ENCODE data around the gene DMRTB1. TPM values are rescaled to one million over a fixed set of nuclear protein-coding genes. Genes with fewer than 3 reads are reported as not detected.
A peak's percentile ranks its signal among the peaks of the same experiment; 100 is the strongest.

DMRTB1 gene
- total RNA-seq, 6 experiments from 2014 or later, result not detected

GRCh38 chr1:53483656-53484055 is 24.5 kb downstream of the DMRTB1 start:
- TF ChIP-seq, protein P1, sequence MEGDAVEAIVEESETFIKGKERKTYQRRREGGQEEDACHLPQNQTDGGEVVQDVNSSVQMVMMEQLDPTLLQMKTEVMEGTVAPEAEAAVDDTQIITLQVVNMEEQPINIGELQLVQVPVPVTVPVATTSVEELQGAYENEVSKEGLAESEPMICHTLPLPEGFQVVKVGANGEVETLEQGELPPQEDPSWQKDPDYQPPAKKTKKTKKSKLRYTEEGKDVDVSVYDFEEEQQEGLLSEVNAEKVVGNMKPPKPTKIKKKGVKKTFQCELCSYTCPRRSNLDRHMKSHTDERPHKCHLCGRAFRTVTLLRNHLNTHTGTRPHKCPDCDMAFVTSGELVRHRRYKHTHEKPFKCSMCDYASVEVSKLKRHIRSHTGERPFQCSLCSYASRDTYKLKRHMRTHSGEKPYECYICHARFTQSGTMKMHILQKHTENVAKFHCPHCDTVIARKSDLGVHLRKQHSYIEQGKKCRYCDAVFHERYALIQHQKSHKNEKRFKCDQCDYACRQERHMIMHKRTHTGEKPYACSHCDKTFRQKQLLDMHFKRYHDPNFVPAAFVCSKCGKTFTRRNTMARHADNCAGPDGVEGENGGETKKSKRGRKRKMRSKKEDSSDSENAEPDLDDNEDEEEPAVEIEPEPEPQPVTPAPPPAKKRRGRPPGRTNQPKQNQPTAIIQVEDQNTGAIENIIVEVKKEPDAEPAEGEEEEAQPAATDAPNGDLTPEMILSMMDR (IDR thresholded peaks at IDR 0.05), result no peak
- no peak for TF ChIP-seq POLR2A (IDR thresholded peaks at IDR 0.05)
- no peak overlapping the region for H3K4me3 ChIP-seq
- H3K36me3 ChIP-seq, result no peaks in the 10 kb centered on the region
- no peak overlapping the region for H3K27ac ChIP-seq
- no peak for ATAC-seq
- no peaks in the 10 kb centered on the region for H3K27me3 ChIP-seq
- intact Hi-C loops (cut with DNase I), result loop anchor here in 1 of 2 donors (10.0 kb wide), 1 partner anchor 271 kb away; no protein-coding TSS in a partner anchor
- no peaks in the 10 kb centered on the region for H3K4me1 ChIP-seq
- WGBS (ENCODE audit: insufficient coverage, low coverage, low lambda C conversion rate, missing lambda C conversion rate), result 17% methylated on average over 1 of the region's 4 CpGs
- no peak for DNase-seq
- no peaks in the 10 kb centered on the region for H3K9me3 ChIP-seq

DNA sequence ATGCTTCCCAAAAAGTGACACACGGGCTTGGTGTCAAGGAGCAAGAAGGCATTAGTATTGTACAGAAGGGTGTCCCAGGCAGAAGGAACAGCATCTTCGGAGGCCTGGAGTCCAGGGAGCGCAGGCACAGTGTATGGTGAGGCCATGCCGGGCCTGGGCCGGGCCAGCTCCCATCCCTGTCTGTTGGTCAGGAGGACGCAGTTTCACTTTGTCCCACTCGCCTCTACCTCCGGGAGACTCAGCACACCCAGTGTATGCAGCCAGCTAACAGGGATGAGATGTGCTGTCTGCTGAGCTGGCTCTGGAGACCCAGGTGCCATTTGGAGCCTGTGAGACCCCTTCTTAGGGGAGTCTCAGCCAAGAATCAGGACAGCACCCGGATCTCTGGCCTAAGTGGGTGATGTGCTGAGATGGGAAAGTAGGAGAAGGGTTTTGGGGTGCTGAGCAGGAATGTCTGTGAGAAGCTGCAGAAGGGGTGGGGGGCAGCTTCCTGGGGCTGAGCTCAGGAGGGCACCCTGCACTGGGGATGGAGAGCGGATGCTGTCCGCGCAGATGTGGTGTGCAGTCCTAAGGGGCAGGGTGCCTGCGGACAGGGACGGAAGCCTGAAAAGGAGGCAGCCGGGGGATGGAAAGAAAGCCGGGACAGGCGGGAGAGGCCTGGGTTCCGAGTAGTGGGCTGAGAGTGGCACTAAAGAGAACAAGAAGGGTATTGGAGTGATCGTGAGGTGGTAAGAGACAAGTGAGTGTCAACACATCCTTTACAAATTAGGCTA is 25.7 kb downstream of the DMRTB1 start:
- intact Hi-C loops (cut with DNase I), result loop anchor here (5.0 to 10.0 kb wide), 2 partner anchors 267 to 270 kb away; no protein-coding TSS in a partner anchor
- TF ChIP-seq, protein P1 (IDR thresholded peaks at IDR 0.05), result no peak
- no peak for TF ChIP-seq POLR2A (IDR thresholded peaks at IDR 0.05)
- Histone ChIP-seq H3K4me3 (no peak overlapping the region), H3K36me3 (no peaks in the 10 kb centered on the region), H3K9me3 (no peaks in the 10 kb centered on the region), H3K27me3 (no peaks in the 10 kb centered on the region), H3K27ac (no peak overlapping the region), H3K4me1 (no peaks in the 10 kb centered on the region)
- ATAC-seq (no peak), DNase-seq (no peak)
- 50% methylated on average over 8 of the region's 19 CpGs for WGBS (ENCODE audit: insufficient coverage, low coverage, low lambda C conversion rate, missing lambda C conversion rate)

DNA sequence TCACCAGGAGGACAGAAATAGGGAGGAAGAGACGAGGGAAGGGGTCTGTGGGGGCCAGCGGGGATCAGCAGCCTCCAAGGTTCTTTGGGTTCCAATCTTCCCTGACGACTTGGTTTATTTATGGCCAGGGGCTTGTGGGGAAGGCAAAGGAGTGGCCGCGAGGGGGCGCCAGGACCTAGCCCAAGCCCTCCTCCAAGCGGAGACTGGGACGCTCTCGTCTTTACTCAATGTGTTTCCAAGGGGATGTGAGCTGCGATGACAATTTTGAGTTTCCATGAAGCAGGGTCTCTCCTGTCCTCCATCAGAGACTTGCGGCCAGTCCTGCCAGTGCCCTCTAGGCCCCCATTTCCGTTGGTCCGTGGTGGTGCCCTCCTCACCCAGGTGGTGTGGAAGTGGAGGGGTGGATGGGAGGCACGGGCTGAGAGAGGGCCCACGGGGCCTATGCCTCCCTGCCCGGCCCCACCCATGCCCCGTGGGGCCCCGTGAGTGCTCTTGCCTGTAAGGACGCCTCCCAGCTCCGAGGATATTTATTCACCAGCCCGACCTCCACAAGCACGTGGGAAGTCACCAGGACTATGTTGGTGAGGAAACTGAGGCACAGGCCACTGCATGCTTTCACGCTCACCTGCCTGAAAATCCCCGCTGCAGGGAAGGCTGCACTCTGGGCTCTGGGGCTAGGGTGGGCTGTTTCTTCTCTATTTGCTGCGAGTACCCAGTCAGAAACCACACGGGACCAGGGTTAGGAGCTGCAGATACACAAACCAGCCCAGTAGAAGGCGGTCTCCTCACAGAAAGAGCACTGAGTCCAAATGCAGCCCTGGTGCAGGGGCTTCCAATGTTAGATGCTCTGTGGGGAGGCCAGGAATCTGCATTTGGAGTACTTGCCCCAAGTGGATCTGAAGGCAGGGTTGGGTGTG is 26.5 kb downstream of the DMRTB1 start:
- Histone ChIP-seq H3K9me3 (no peaks in the 10 kb centered on the region), H3K27me3 (no peaks in the 10 kb centered on the region), H3K4me1 (no peaks in the 10 kb centered on the region), H3K27ac (no peak overlapping the region), H3K36me3 (no peaks in the 10 kb centered on the region), H3K4me3 (no peak overlapping the region)
- WGBS (ENCODE audit: insufficient coverage, low coverage, low lambda C conversion rate, missing lambda C conversion rate), result 14% methylated on average over 16 of the region's 27 CpGs
- intact Hi-C loops (cut with DNase I), result loop anchor here (5.0 to 10.0 kb wide), 2 partner anchors 267 to 269 kb away; no protein-coding TSS in a partner anchor
- ATAC-seq, result peak; percentile 79 to 93 (median 84)
- DNase-seq, result peak; percentile 71 to 75 (median 72)
- TF ChIP-seq, protein P1 (IDR thresholded peaks at IDR 0.05), result peak; percentile 58 to 88 (median 80)
- no peak for TF ChIP-seq POLR2A (IDR thresholded peaks at IDR 0.05)

DNA sequence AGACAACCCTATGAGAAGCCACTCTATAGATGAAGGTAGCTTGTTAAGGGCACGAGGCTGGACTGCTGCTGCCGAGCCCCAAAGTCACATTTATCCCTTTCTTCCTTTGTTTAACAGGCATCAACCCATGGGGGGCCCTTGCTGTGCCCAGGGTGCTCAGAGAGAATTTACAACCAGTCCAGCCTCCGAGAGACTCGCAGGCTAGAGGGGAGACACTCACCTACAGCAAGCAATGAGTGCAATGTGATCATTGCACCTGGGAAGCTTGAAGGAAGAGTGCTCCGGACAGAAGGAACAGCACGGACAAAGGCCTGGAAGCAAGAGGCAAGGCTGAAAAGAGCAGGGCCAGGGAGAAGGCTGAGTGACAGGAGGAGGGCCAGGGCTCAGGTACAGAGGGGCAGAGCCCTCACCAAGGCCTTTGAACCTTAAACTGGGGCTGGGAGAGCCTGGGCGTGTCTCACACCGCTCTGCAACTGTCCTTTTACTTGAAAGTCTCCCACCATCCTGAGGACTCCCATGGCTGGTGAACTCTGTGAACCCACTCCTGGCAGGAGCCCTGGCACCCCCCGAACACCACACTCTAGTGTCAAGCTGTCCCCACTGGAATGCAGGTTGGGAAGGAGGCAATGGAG is 27.3 kb downstream of the DMRTB1 start:
- Histone ChIP-seq H3K27me3 (no peaks in the 10 kb centered on the region), H3K4me1 (no peaks in the 10 kb centered on the region), H3K27ac (no peak overlapping the region), H3K36me3 (no peaks in the 10 kb centered on the region), H3K9me3 (no peaks in the 10 kb centered on the region), H3K4me3 (no peak overlapping the region)
- intact Hi-C loops (cut with DNase I), result loop anchor here (5.0 to 10.0 kb wide), 2 partner anchors 266 to 268 kb away; no protein-coding TSS in a partner anchor
- TF ChIP-seq, protein P1 (IDR thresholded peaks at IDR 0.05), result no peak
- TF ChIP-seq POLR2A (IDR thresholded peaks at IDR 0.05), result no peak
- 39% methylated on average over 6 of the region's 9 CpGs for WGBS (ENCODE audit: insufficient coverage, low coverage, low lambda C conversion rate, missing lambda C conversion rate)
- no peak for ATAC-seq
- DNase-seq, result no peak

Measured in right lobe of liver (tissue), 6 donors.